A673 (cell line): Measurements from ENCODE around the gene BABAM2. TPM values are rescaled to one million over a fixed set of nuclear protein-coding genes. Genes with fewer than 3 reads are reported as not detected.

Source experiments
- BruUV-seq: library from RNA; stranded (reverse); fragments of 400-500 nt; replicated peaks from 2 replicates; lab custom pipeline; 2021; lab: Mats Ljungman, UMichigan
- CTCF ChIA-PET: fragments of 300-600 bp; sonication (Branson Sonifier 250); formaldehyde crosslinking; loops from one replicate; lab custom pipeline; 2022; ENCODE audit warnings: antibody characterized with exemption; lab: Charles Lee
- POLR2A ChIA-PET: fragments of 300-600 bp; sonication (Branson Sonifier 250); formaldehyde crosslinking; loops from one replicate; lab custom pipeline; 2022; ENCODE audit warnings: antibody characterized with exemption; ENCODE audit not compliant: low non-redundant PET; lab: Charles Lee
- DNase-seq: peaks from one replicate; pipeline ENCODE4 v3.0.0-alpha.2; 2015; ENCODE audit warnings: low spot score
- H3K27ac ChIP-seq: fragments of 200-600 bp; sonication (generic); 2 replicates; pipeline ENCODE4 v1.5.1; 2016; ENCODE audit warnings: mixed run types, low read depth, mild to moderate bottlenecking, mixed read lengths, antibody characterized with exemption, low read length; ENCODE audit not compliant: poor library complexity, severe bottlenecking
- H3K27me3 ChIP-seq: fragments of 200-600 bp; sonication (generic); replicated peaks from 2 replicates; pipeline ENCODE4 v1.6.1; 2017; ENCODE audit warnings: mixed run types, low read depth, mild to moderate bottlenecking, mixed read lengths, antibody characterized with exemption, low read length; ENCODE audit not compliant: insufficient read depth, poor library complexity
- H3K36me3 ChIP-seq: fragments of 200-600 bp; sonication (generic); 2 replicates; pipeline ENCODE4 v1.6.1; 2016; ENCODE audit warnings: mixed run types, mild to moderate bottlenecking, mixed read lengths, antibody characterized with exemption, low read length; ENCODE audit not compliant: insufficient read depth, poor library complexity, severe bottlenecking
- H3K4me1 ChIP-seq: fragments of 200-600 bp; sonication (generic); 2 replicates; pipeline ENCODE4 v1.6.1; 2017; ENCODE audit warnings: mixed run types, mild to moderate bottlenecking, mixed read lengths, antibody characterized with exemption, low read length; ENCODE audit not compliant: insufficient read depth, poor library complexity, severe bottlenecking
- H3K4me3 ChIP-seq: fragments of 200-600 bp; sonication (generic); 2 replicates; pipeline ENCODE4 v1.5.1; 2016; ENCODE audit warnings: low read depth, mixed run types, mild to moderate bottlenecking, mixed read lengths, low read length; ENCODE audit not compliant: poor library complexity, severe bottlenecking
- H3K9me3 ChIP-seq: fragments of 200-600 bp; sonication (generic); 2 replicates; pipeline ENCODE4 v1.6.1; 2016; ENCODE audit warnings: mixed run types, low read depth, mild to moderate bottlenecking, mixed read lengths, antibody characterized with exemption, low read length; ENCODE audit not compliant: poor library complexity, severe bottlenecking
- CTCF ChIP-seq: fragments of 300-800, 200-600 bp; sonication (generic); conservative IDR thresholded peaks from 2 replicates; pipeline ENCODE4 v1.5.1; 2017; ENCODE audit warnings: low read depth, mild to moderate bottlenecking, antibody characterized with exemption, low read length, moderate library complexity, mixed read lengths
- EZH2 ChIP-seq: fragments of 200-600 bp; sonication (generic); IDR thresholded peaks from 2 replicates; pipeline ENCODE4 v1.6.1; 2017; ENCODE audit warnings: borderline replicate concordance, low read depth, mild to moderate bottlenecking, mixed read lengths, antibody characterized with exemption, low read length; ENCODE audit not compliant: poor library complexity, severe bottlenecking
- intact Hi-C: fragments of 100-400 bp; cut with micrococcal nuclease; formaldehyde crosslinking; loops from one replicate; pipeline ENCODE4 v1.10.0; 2022; ENCODE audit not compliant: unreplicated experiment
- total RNA-seq: library from RNA; stranded (reverse); gene quantifications from 2 replicates; pipeline ENCODE4 v1.2.3, GENCODE V29; 2021

The BABAM2 gene
- total RNA-seq, 1 experiment from 2014 or later, result 21.8 TPM

GRCh38 chr2:28294451-28294850 lies 403.9 kb downstream of the BABAM2 start:
- BruUV-seq, result no TSS peak
- TF ChIP-seq EZH2 (no peak), CTCF (no peak)
- ChIA-PET POLR2A (no interaction called here), CTCF (no interaction called here)
- intact Hi-C loops, result no loop called here
- H3K4me3 ChIP-seq, result no peak overlapping the region
- no peaks in the 10 kb centered on the region for H3K9me3 ChIP-seq
- no peaks in the 10 kb centered on the region for H3K36me3 ChIP-seq
- H3K27me3 ChIP-seq, result no peaks in the 10 kb centered on the region
- H3K27ac ChIP-seq, result no peak overlapping the region
- H3K4me1 ChIP-seq, result no peaks in the 10 kb centered on the region
- no peak for DNase-seq

GRCh38 chr2:28296243-28296642 lies 405.7 kb downstream of the BABAM2 start:
- POLR2A ChIA-PET, result no interaction called here
- TF ChIP-seq CTCF (no peak), EZH2 (no peak)

GRCh38 chr2:28296904-28297303 lies 406.4 kb downstream of the BABAM2 start:
- no TSS peak for BruUV-seq
- Histone ChIP-seq H3K27ac (no peak overlapping the region), H3K27me3 (no peaks in the 10 kb centered on the region), H3K9me3 (no peaks in the 10 kb centered on the region), H3K36me3 (no peaks in the 10 kb centered on the region), H3K4me1 (no peaks in the 10 kb centered on the region), H3K4me3 (no peak overlapping the region)
- no peak for TF ChIP-seq EZH2
- no peak for TF ChIP-seq CTCF
- CTCF ChIA-PET, result no interaction called here
- DNase-seq, result no peak
- intact Hi-C loops, result no loop called here
- POLR2A ChIA-PET, result no interaction called here

More at GRCh38 chr2:28296243-28296642, 405.7 kb downstream of the BABAM2 start:
- CTCF ChIA-PET, result no interaction called here
- no peaks in the 10 kb centered on the region for H3K27me3 ChIP-seq
- BruUV-seq, result no TSS peak
- no peak overlapping the region for H3K27ac ChIP-seq
- intact Hi-C loops, result no loop called here
- no peaks in the 10 kb centered on the region for H3K36me3 ChIP-seq
- DNase-seq, result no peak
- H3K4me1 ChIP-seq, result no peaks in the 10 kb centered on the region
- no peak overlapping the region for H3K4me3 ChIP-seq
- no peaks in the 10 kb centered on the region for H3K9me3 ChIP-seq
